PC-9 (cell line): ENCODE measurements around the gene MRPL4.

Source experiments
- CTCF ChIP-seq: fragments of 200-600 bp; sonication (generic); conservative IDR thresholded peaks from 2 replicates; pipeline ENCODE4 v1.6.1; 2017; ENCODE audit warnings: mixed run types, antibody characterized with exemption, mild to moderate bottlenecking, moderate library complexity
- EZH2 ChIP-seq: fragments of 200-600 bp; sonication (generic); IDR thresholded peaks from 2 replicates; pipeline ENCODE4 v1.8.0; 2017; ENCODE audit warnings: antibody characterized with exemption, low read depth

- TF ChIP-seq CTCF (no peak), EZH2 (no peak)
Measured at GRCh38 chr19:10238172-10238783, 13.7 kb upstream of the MRPL4 start.
